NK-92 (cell line): ENCODE results near the gene ARHGEF5.

ENCODE experiments used
- DNase-seq: peaks from one replicate; lab custom pipeline; 2025; ENCODE audit not compliant: unreplicated experiment; lab: John Stamatoyannopoulos, UW

The ARHGEF5 gene

DNA sequence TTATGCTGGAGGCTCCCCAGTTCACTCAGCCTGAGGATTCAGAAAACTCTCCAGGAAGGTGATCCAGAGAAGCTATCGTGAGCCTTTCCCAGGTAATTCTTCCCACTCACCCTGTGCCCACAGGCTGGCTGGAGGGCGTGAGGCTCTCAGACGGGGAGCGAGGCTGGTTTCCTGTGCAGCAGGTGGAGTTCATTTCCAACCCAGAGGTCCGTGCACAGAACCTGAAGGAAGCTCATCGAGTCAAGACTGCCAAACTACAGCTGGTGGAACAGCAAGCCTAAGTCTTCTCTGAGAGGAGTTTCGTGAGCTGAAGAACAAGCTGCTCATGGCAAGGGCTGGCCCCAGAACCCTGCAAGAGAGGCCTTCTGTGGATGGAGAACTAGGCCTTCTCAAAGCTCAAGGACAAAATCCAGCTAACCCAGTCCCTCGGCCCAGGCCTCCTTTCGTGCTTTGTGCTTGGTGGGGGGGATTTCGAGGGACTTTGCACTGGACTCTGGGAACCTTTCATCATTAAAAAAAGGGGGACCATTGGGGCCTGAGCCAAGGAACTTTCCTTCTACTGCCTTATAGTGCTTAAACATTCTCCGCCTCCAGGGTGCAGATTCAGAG is 24.7 kb downstream of the ARHGEF5 start:
- no peak for DNase-seq

DNA sequence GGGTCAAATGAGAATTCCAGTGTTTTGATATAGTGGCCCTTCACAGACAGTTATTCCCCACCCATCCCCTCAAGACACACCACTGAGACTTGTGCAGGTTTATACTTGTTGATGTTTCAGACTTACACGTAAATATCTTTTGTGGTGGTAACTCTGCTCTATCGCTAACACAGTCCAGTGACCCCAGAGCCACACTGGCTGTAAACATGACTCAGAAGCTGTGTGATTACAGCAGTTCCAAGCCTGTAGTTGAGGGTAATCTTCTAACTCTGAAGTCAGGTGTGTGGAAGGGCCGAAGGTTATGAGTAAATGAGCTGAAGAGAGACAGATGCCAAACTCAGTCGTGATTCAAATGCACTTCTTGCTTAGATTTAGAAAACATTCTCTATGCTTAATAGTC is 28.9 kb downstream of the ARHGEF5 start:
- DNase-seq: no peak

DNA sequence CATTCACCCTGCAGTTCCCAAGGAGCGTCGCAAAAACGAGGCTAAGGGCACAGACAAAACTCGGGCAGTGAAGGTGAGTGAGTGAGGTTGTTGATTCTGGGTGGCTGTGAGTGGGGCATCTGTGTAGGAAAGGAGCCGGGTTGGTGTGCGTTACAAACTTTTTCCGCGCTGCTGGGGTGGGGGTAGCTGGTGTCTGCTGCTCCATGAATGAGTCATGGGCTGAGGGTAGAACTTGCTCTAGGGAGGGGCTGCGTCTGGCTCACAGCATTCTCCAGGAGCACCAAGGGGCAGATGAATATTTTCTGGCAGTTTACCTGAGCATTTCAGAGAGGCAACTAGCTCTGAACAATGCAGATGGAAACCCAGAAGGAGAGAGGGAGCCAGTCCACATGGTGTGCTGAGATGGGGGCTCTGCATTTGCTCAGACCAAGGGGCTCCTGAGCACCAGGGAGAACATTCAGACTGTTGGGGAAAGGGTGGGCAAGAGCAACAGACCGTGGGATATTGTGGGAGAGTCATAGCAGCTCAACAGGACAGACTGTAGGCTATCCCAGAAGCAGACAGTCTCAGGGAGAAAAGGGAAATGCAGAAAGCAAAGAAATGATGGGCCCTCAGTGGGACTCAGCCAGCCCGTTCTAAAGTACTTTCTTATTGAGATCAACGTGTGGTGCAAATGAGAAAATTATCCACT is 29.5 kb downstream of the ARHGEF5 start:
- DNase-seq: no peak

DNA sequence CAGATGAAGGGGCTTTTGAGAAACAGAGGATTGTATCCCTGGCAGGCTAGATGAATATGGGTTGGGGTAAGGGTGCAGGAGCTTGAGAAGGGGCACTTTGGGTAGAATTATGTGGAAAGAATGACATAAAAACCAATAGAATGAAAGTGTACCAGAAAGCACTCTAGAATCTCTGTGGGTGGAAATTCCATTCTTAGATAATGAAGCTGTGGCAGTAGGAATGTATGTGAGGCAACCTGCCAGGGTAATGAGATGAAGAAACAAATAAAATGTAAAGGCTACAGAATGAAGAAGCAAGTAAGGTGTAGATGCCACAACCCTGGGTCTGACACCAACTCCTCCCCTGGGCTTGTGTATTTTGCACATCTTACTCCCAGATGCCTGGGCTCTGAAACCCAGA is 31.5 kb downstream of the ARHGEF5 start:
- no peak for DNase-seq

DNA sequence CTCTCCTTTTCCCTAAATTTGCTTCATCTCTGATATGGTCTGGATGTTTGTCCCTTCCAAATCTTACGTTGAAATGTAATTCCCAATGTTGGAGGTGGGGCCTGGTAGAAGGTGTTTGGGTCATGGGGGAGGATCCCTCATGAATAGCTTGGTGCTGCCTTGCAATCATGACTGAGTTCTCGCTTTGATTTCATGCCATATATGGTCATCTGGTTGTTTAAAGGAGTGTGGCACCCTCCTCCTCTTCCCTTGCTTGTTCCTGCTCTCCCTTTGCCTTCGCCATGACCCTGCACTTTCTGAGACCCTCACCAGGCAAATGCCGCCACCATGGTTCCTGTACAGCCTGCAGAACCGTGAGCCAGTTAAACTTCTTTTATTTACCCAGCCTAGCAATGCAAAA is 33.7 kb downstream of the ARHGEF5 start:
- DNase-seq: no peak

DNA sequence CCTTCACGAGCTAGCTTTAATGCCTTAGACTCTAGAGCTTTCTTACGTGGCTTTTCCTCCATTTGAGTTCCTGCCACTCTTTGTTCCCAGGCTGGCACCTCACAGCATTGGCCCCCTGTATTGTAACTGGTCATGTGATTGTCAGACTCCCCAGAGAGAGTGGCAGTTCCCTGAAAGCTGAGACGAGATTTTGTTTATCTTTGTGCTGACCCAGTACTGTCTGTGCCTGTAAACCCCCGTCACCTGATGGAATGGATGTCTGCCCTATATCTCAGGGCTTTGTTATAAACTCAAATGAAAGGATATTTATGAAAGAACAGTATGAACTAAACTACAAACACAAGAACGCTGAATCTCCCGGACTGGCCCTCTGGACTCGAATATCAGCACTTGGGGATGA is 35.3 kb downstream of the ARHGEF5 start:
- DNase-seq: no peak

DNA sequence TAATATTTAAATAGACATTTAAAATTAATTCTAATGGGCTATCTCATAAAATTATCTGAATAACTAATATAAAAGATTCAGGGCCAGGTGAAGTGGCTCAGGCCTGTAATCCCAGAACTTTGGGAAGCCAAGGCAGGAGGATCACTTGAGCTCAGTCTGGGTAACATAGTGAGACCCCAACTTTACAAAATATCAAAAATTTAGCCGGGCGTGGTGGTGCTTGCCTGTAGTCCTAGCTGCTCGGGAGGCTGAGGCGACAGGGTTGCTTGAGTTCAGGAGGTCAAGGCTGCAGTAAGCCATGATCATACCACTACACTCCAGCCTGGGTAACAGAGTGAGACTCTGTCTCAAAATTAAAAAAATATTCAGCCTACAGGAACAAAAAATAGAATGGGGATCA is 35.8 kb downstream of the ARHGEF5 start:
- no peak for DNase-seq

DNA sequence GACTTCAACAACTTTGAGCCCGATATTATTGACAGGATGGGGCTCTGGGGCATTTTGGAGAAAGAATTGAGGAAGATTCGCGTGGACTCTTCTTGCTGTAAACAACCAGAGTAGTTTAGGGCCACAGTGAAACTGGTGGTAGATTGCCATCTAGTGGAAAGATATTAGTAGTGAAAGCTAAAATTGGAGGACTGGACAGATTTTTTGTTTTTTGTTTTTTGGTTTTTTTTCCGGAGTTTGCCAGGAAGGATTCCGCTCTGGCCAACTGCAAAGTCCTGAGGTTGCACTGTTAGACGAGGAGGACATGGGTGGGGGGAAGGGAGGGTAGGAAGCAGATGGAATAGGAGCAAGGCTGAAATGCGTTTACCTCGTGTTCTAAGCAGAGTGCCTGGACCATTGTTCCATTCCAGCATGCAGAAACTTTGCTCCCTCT is 36.6 kb downstream of the ARHGEF5 start:
- no peak for DNase-seq

DNA sequence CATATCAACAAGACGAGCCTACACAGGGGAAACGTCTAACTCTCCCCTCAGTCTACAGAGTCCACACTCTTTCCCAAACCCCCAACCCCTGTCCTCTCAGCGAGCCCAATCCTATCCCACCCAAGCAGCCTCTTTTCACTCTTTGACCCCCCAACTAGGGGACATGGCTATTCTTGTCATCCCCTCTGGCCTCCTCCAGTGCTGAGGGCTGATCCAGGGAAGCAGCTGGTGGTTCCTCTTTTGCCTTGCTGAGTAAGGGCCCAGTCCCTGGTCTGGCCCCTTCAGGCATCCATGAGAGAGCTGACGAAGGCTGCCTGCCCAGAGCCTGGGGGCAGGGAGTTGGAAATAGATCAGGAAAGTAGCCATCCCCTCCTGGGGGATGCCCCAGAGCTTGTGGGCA is 41.9 kb downstream of the ARHGEF5 start:
- DNase-seq: no peak

DNA sequence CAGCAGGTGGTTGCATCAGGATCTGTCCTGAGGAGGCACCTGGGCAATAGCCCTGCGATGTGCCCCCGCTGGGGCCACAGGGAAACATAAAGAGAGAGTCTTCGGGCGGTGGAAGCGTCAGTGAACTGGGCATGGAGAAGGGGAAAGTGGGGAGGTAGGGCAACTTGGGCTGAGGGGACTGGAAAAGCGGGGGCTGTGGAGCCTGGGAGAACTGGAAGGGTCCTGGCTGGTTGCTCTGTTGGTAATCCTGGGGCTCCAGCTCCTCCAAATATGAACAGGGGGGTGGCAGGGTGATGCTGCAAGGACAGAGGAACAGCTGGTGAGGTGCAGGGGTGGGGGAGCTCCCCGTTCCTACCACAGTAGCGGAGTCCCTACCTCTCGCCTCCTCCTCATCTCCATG is 43.1 kb downstream of the ARHGEF5 start:
- no peak for DNase-seq

DNA sequence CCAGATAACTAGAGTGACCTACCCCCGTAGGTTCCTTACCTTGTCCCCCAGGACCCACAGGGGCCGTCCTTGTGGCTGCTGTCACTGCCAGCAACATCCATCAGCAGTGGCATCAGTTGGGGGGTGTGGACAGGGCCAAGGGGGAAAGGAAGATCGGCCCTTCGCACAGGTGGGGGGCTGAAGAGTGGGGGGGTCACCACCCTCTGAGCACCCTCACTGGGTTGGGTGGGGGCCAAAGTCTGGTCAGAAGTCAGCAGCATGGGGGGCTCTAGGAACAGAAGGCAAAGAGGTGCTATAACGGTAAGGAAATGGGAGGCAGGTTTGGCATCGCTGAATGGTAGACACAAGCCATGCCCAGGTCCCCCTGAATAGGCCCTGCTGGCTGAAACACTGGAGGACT is 43.7 kb downstream of the ARHGEF5 start:
- no peak for DNase-seq

DNA sequence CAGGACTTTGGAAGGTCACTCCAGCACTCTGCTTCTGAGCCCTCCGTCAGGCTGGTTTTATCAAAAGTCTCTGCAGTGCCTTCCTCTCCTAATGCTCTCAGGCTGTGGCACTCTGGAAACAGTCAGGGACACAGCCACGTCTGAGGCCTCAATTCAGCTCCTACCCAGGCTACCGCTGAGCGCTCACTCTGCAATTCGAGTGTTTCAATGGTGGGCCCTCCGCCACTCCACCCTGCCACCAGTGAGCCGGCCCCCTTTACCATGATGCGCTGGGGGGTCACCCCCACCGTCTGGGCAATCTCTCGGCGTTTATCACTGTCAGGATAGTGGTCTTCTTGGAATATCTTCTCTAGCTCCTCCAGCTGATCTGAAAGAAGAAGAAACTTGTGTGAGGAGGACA is 44.7 kb downstream of the ARHGEF5 start:
- DNase-seq: no peak

DNA sequence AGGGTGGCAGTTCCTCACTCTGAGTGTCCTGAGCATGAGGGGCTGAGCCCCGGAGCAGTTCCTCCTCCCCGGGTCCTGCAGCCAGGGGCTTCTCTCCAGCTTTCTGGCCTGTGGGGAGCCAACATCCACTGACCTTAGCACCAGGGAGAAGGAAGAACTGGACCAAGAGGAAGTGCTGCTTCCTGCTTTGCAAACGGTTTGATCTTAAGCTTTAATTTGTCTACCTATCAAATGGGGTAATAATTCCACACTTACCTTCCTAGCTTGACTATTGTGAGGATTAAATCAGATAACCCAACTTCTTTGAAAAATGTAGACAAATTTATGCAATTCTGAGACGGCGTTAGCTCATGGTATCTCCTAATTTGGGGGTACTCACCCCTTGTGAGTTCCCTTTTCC is 46.3 kb downstream of the ARHGEF5 start:
- no peak for DNase-seq

DNA sequence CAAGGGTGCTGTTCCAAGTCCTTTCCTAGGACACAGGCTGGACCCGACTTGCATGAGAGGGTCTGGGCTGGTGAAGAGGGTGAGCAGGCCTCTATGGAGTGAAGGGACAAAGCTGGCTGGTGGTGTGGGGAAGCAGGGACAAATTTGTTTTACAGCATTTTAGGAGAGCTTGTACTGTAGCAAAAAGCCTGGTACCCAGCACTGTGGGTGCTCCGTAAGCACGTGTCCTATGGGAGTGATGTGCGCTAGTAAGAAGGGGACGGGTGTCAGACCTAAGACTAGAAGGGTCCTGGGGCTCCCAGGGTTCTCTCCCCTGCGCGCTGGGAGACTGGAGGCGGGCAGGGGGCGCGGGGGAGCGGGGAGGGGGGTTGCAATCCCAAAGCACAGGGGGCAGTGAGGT is 47.9 kb downstream of the ARHGEF5 start:
- DNase-seq: no peak

DNA sequence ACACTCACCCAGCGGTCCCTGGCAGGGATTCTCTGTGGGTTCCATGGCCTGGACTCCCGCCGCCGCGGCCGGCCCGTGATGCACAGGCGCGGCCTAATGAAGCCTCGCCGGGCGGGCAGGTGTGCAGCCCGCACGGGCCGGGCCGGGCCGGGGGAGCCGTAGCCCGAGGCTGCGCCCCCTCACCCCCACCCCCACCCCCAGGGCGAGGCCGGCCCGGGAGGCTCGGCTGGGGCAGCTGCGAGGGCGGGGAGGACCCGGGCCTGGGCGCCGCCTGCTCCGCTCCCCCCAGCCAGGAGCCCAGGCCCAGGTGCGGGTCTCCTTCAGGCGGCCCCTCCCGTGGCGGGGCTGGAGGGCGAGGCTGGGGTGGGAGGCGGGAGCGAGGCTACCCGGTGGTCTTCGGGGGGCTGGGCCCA is 48.5 kb downstream of the ARHGEF5 start, which contains the start of gene NOBOX:
TSS of gene NOBOX (minus strand) at position 45 of the 413 bp plus-strand sequence.
- DNase-seq: no peak

DNA sequence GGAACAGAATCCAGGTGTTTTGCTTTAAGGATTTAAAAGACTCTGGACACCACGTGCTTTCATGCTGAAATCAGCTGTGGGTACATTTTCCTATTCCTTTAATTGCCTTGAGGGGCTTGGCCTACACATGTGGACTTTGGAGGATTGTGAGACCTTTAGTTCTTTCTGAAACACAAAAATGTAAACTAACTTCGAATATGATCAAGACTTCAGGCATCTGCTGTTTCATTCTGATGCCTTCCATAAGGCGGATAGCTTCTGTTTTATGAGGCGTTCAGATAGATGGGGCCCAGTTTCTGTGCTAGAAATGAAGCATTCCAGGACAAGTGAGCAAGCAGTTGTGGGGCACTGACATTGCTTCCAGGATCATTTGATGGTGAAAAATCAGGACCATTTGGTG is 49.7 kb downstream of the ARHGEF5 start:
- DNase-seq: no peak

DNA sequence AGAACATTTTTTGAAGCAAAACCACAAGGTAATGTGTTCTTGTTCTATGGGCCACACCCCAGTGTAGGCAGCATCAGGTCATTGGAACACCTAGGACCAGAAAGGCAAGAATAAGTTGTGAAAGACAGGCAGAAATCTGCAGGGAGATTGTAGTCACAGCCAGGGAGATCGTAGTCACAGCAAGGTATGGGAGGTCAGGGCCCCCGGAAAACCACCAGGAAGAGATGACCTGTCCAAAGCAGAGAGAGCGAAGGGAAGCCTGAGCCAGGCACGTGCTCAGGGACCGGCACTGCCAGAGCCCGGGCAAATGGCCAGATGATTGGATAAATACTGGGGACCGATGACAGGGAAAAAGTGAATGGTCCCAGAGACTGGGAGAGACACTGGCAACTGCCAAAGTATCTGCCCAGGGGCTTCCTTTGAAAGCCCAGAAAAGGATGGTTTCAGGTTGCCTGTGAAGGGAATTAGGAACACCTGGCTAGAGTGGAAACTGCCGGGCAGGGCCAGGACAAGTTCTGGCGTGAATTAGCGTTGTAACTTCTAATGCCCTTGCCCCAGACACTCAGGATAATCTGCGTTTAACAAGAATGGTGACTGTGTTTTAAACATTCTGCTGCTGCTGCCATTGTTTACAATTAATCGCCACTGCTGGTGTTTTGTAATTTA is 52.2 kb downstream of the ARHGEF5 start:
- DNase-seq: no peak

DNA sequence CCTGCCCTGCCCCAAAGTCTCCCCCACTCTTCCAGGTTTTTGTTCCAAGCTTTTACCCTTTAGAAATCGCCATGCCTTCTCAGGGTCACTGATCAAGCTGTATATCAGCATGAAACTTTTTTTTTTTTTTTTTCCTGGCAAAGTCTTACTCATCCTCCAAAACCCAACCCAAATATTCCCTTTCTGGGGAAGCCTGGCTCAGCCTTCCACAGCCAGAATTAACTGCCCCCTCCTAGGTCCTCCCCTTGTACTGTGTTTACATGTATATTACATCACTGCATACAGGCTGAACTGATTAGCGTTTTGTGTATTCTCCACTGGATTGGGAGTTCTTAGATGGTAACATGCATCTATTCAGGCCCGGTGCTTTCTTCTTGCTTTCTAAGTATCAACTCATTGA is 52.9 kb downstream of the ARHGEF5 start:
- DNase-seq: no peak

DNA sequence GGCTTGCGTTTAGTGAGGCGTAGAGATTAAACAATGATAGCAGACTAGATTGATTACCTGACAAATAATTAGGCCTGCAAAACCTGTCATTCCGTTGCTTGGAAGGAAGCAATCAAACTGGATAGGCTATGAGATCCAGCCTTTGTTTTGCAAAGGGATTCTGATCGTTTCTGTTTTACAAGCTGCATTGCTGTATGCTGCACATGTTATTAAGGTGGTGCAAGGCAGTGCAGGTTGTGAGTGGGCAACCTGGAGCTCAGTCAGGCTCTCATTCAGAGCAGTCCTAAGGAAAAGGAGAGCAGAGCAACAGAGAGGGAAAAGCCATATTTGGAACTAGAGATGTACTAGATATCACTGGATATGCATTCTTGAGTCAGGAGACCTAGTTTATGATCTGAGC is 55.2 kb downstream of the ARHGEF5 start:
- no peak for DNase-seq

DNA sequence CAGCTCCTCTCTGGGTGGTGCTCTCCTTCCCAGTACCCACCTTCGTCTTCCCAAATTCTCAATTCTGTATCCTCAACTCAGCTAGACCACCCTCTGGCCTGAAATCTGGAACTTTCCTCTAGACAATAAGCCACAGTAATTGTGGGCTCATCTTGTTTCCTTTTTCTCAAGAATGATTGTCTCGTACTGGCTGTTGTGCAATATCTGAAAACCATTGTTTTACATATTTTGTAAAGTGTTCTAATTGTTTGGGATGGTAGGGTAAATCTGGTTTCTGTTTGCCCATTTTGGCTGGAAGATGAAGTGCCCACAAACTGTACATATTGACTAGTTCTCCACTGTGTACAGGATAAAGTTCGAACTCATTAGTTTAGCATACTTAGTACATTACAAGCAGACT is 59.6 kb downstream of the ARHGEF5 start:
- no peak for DNase-seq

DNA sequence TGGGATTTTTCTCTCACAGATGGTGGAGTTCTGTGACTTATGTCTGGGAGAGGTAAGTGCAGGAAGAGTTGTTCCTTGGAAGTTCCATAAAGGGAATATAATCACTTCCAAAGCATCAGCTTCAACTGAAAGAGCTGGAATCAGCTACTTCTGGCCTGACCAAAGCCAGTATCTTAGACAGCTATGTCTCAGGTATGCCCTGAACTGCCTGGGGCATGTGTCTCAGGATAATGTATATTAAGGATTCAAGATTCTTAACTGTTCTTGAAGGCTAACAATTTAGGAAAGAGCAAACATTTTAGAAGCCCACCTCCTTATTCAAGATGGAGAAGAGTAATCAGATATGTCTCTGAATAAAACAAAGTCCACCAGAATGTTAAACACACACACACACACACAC is 60.7 kb downstream of the ARHGEF5 start:
- no peak for DNase-seq

DNA sequence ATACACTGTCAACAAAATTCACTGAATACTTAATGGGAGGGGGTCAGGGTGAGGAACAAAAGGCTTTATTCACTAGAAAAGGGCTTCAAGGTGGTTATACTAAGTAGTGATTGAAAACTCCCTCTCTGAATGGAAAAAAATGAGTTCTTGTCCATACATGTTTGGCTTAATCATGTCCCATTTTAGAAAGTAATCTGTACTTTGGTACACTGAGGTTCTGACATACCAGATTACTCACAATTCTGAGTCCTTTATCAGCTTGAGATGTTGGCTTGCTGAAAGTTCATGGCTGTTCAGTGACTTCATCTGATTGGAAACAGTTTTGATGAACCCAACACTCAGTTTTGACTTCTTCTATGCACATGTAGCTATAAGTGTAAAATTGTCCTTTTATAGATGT is 61.1 kb downstream of the ARHGEF5 start:
- no peak for DNase-seq
